HepG2 (cell line): ENCODE data around the gene HDAC4. TPM values are rescaled to one million over a fixed set of nuclear protein-coding genes. Genes with fewer than 3 reads are reported as not detected.
A peak's percentile ranks its signal among the peaks of the same experiment; 100 is the strongest.

ENCODE experiments used
- ATAC-seq: fragments of 200-7000 bp; cut with Tn5 transposase; 3 replicates; pipeline ENCODE4 v1.9.1; 2020; ENCODE audit warnings: mild to moderate bottlenecking, moderate library complexity
- BruUV-seq: library from RNA; stranded (reverse); fragments of 400-500 nt; replicated peaks from 2 replicates; lab custom pipeline; 2021; lab: Mats Ljungman, UMichigan
- CTCF ChIA-PET: fragments of 300-600 bp; formaldehyde crosslinking; extraction: SDS; loops from one replicate; lab custom pipeline; 2021; ENCODE audit warnings: low total read pairs, inconsistent platforms, low intra/inter-chr PET ratio; lab: Yijun Ruan, JAX
- POLR2A ChIA-PET: fragments of 350-600 bp; sonication (Branson Sonifier 250); formaldehyde crosslinking; loops from one replicate; lab custom pipeline; 2020; ENCODE audit warnings: antibody characterized with exemption, inconsistent platforms; lab: Yijun Ruan, JAX
- DNase-seq: peaks from one replicate; pipeline ENCODE4 v3.0.0-alpha.2; 2015; ENCODE audit warnings: low spot score
- FAIRE-seq: peaks from 3 replicates; lab custom pipeline; 2011; peaks lifted over from hg19 to GRCh38; lab: Jason Lieb, UNC
- H2AFZ ChIP-seq: one replicate; pipeline ENCODE4 v1.6.1; 2011; ENCODE audit warnings: low read length, inconsistent platforms
- H3K27ac ChIP-seq: fragments of 300-600 bp; 3 replicates; pipeline ENCODE4 v1.8.0; 2011; ENCODE audit warnings: mixed run types, mild to moderate bottlenecking, mixed read lengths, low read length, inconsistent platforms; ENCODE audit not compliant: insufficient read depth; ENCODE audit errors: extremely low read length
- H3K27me3 ChIP-seq, 2 experiments: fragments of 200-600 bp in 1 of 2; 2 replicates in 1 of 2; 3 replicates in 1 of 2; pipeline versions ENCODE4 v1.6.0 to v1.8.0; 2011; ENCODE audit warnings: low read length in 2 of 2, mild to moderate bottlenecking in 2 of 2, moderate library complexity in 2 of 2, inconsistent platforms in 1 of 2; ENCODE audit not compliant: insufficient read depth in 2 of 2, control insufficient read depth in 1 of 2
- H3K36me3 ChIP-seq, 2 experiments: fragments of 200-600 bp in 1 of 2; replicated peaks in 1 of 2; 2 replicates in 1 of 2; 3 replicates in 1 of 2; pipeline versions ENCODE4 v1.5.1 to v1.8.0; 2011; ENCODE audit warnings: low read length in 2 of 2, inconsistent platforms in 1 of 2; ENCODE audit not compliant: insufficient read depth in 2 of 2, control insufficient read depth in 1 of 2
- H3K4me1 ChIP-seq: 2 replicates; pipeline ENCODE4 v1.5.1; 2012; ENCODE audit warnings: low read length, inconsistent platforms; ENCODE audit not compliant: insufficient read depth
- H3K4me2 ChIP-seq: 2 replicates; pipeline ENCODE4 v1.6.0; 2011; ENCODE audit warnings: low read depth, low read length, inconsistent platforms
- H3K4me3 ChIP-seq, 3 experiments: fragments of 200-600 bp in 1 of 3; sonication (generic), shearing (Covaris generic) in 1 of 3; replicated peaks in 1 of 3; 2 replicates each; pipeline ENCODE4 v1.5.1; 2011 to 2016; ENCODE audit warnings: low read length in 3 of 3, inconsistent platforms in 2 of 3, low read depth in 2 of 3, mild to moderate bottlenecking in 2 of 3, control low read depth in 1 of 3, mixed read lengths in 1 of 3; ENCODE audit not compliant: insufficient read depth in 1 of 3
- H3K79me2 ChIP-seq: one replicate; pipeline ENCODE4 v1.6.1; 2011; ENCODE audit warnings: low read length, inconsistent platforms; ENCODE audit not compliant: insufficient read depth
- H3K9ac ChIP-seq: 2 replicates; pipeline ENCODE4 v1.6.0; 2011; ENCODE audit warnings: mild to moderate bottlenecking, low read depth, low read length, inconsistent platforms; ENCODE audit not compliant: insufficient read depth
- H3K9me3 ChIP-seq: 2 replicates; pipeline ENCODE4 v1.5.1; 2012; ENCODE audit warnings: mild to moderate bottlenecking, low read length
- H4K20me1 ChIP-seq: 2 replicates; pipeline ENCODE4 v1.6.0; 2011; ENCODE audit warnings: inconsistent platforms, mild to moderate bottlenecking, low read length, moderate library complexity; ENCODE audit not compliant: insufficient read depth
- DMAP1 ChIP-seq: IDR thresholded peaks from 2 replicates; pipeline ENCODE4 v1.6.1; 2016
- KAT2B ChIP-seq: fragments of 150-350 bp; IDR thresholded peaks from 2 replicates; pipeline ENCODE4 v1.6.1; 2014; ENCODE audit warnings: low read depth, low read length, borderline replicate concordance
- SP5 ChIP-seq: IDR thresholded peaks from 2 replicates; pipeline ENCODE4 v1.6.1; 2016; ENCODE audit warnings: low read depth, borderline replicate concordance
- WGBS: methylation state at CpG from one replicate; pipeline ENCODE4 v1.1.6; 2017; ENCODE audit warnings: low lambda C conversion rate; 5-methylcytosine and 5-hydroxymethylcytosine counted together
- in situ Hi-C: cut with HindIII; loops from 2 replicates; pipeline ENCODE4 v1.10.0; 2017; ENCODE audit warnings: low pct_unique_long_range_greater_than_20kb; ENCODE audit not compliant: extremely low pct_ligation_motif_present
- intact Hi-C: fragments of 100-400 bp; cut with micrococcal nuclease; formaldehyde crosslinking; loops from one replicate; pipeline ENCODE4 v1.10.0; 2022; ENCODE audit not compliant: unreplicated experiment
- polyA plus RNA-seq, 8 experiments: library from polyadenylated mRNA; depleted of rRNA in 3 of 8; stranded (reverse) in 7 of 8; unstranded in 1 of 8; fragments of >200 nt; fragmentation: Illumina TruSeq in 4 of 8; extraction: Trizol in 4 of 8; gene quantifications; 2 replicates each; pipeline versions ENCODE4 v1.2.1 to v1.2.3, GENCODE V29; 2011 to 2016; ENCODE audit warnings: low read depth in 4 of 8, missing spikeins in 1 of 8, mixed read lengths in 1 of 8; ENCODE audit not compliant: insufficient read depth in 1 of 8
- total RNA-seq, 5 experiments: library from RNA; depleted of rRNA; stranded (reverse); fragments of >200 nt; fragmentation: Illumina TruSeq; extraction: Trizol; gene quantifications; 2 replicates each; pipeline ENCODE4 v1.2.3, GENCODE V29; 2016; ENCODE audit warnings: low read depth in 1 of 5
- TF ChIP-seq, protein P1 (sequence below): IDR thresholded peaks from 2 replicates; pipeline ENCODE4 v1.6.1; 2016; ENCODE audit warnings: low read depth, borderline replicate concordance
- TF ChIP-seq, protein P2 (sequence below): sonication (generic); formaldehyde crosslinking; IDR thresholded peaks from 2 replicates; pipeline ENCODE4 v1.4.0; 2020; ENCODE audit warnings: missing genetic modification reagents
- TF ChIP-seq, protein P3 (sequence below): sonication (generic); formaldehyde crosslinking; IDR thresholded peaks from 2 replicates; pipeline ENCODE4 v1.4.0; 2020; ENCODE audit warnings: mild to moderate bottlenecking, missing genetic modification reagents
- TF ChIP-seq, protein P4 (sequence below): sonication (generic); formaldehyde crosslinking; IDR thresholded peaks from 2 replicates; pipeline ENCODE4 v1.4.0; 2020; ENCODE audit warnings: missing genetic modification reagents
- TF ChIP-seq, protein P5 (sequence below): sonication (generic); formaldehyde crosslinking; IDR thresholded peaks from 2 replicates; pipeline ENCODE4 v1.5.1; 2020; ENCODE audit warnings: mild to moderate bottlenecking, missing genetic modification reagents, moderate library complexity

Gene HDAC4
- total and polyA plus RNA-seq, 2 of the 13 experiments (the other 11 are each of a cell fraction or from before 2014, with no cell fraction given), result 10.1 to 11.5 TPM

DNA sequence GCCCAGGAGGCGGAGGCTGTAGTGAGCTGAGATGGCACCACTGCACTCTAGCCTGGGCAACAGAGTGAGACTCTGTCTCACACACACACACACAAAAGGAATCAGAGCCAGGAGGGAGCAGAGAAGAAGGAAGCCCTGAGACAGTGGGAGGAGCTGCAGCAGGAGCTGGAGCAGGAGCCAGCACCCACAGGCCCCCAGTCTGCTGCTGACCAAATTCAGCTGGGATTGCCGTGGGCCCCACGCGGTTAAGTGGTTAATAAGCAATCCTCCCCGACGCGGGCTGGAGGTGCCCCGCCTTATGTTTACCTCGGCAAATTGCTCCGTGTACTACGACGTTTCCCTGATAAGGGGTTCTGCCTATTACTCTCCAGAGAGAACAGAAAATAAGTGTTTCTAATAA lies 287.6 kb downstream of the HDAC4 start:
- Histone ChIP-seq H3K4me3 (no peak overlapping the region), H3K36me3 (peaks cover 9 to 20% of the 10 kb centered on the region in 2 experiments; a peak in 4 of 5 replicates), H3K79me2 (no peaks in the 10 kb centered on the region), H2AFZ (no peak overlapping the region), H3K4me1 (peaks cover 12% of the 10 kb centered on the region), H4K20me1 (no peaks in the 10 kb centered on the region), H3K27ac (no peak overlapping the region), H3K27me3 (no peaks in the 10 kb centered on the region), H3K9ac (no peak overlapping the region), H3K9me3 (no peaks in the 10 kb centered on the region), H3K4me2 (no peak overlapping the region)
- TF ChIP-seq DMAP1 (CRISPR knock-in tag), result no peak
- TF ChIP-seq, protein P1, sequence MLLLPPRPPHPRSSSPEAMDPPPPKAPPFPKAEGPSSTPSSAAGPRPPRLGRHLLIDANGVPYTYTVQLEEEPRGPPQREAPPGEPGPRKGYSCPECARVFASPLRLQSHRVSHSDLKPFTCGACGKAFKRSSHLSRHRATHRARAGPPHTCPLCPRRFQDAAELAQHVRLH (CRISPR knock-in tag), result no peak
- TF ChIP-seq, protein P2, sequence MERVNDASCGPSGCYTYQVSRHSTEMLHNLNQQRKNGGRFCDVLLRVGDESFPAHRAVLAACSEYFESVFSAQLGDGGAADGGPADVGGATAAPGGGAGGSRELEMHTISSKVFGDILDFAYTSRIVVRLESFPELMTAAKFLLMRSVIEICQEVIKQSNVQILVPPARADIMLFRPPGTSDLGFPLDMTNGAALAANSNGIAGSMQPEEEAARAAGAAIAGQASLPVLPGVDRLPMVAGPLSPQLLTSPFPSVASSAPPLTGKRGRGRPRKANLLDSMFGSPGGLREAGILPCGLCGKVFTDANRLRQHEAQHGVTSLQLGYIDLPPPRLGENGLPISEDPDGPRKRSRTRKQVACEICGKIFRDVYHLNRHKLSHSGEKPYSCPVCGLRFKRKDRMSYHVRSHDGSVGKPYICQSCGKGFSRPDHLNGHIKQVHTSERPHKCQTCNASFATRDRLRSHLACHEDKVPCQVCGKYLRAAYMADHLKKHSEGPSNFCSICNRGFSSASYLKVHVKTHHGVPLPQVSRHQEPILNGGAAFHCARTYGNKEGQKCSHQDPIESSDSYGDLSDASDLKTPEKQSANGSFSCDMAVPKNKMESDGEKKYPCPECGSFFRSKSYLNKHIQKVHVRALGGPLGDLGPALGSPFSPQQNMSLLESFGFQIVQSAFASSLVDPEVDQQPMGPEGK (CRISPR knock-in tag), result peak; percentile 24; the same call in 1 of the 2 replicates
- TF ChIP-seq, protein P3, sequence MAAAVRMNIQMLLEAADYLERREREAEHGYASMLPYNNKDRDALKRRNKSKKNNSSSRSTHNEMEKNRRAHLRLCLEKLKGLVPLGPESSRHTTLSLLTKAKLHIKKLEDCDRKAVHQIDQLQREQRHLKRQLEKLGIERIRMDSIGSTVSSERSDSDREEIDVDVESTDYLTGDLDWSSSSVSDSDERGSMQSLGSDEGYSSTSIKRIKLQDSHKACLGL (CRISPR knock-in tag), result no peak
- TF ChIP-seq, protein P4, sequence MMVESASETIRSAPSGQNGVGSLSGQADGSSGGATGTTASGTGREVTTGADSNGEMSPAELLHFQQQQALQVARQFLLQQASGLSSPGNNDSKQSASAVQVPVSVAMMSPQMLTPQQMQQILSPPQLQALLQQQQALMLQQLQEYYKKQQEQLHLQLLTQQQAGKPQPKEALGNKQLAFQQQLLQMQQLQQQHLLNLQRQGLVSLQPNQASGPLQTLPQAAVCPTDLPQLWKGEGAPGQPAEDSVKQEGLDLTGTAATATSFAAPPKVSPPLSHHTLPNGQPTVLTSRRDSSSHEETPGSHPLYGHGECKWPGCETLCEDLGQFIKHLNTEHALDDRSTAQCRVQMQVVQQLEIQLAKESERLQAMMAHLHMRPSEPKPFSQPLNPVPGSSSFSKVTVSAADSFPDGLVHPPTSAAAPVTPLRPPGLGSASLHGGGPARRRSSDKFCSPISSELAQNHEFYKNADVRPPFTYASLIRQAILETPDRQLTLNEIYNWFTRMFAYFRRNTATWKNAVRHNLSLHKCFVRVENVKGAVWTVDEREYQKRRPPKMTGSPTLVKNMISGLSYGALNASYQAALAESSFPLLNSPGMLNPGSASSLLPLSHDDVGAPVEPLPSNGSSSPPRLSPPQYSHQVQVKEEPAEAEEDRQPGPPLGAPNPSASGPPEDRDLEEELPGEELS, result peak; percentile 37; the same call in 1 of the 2 replicates
- TF ChIP-seq, protein P5, sequence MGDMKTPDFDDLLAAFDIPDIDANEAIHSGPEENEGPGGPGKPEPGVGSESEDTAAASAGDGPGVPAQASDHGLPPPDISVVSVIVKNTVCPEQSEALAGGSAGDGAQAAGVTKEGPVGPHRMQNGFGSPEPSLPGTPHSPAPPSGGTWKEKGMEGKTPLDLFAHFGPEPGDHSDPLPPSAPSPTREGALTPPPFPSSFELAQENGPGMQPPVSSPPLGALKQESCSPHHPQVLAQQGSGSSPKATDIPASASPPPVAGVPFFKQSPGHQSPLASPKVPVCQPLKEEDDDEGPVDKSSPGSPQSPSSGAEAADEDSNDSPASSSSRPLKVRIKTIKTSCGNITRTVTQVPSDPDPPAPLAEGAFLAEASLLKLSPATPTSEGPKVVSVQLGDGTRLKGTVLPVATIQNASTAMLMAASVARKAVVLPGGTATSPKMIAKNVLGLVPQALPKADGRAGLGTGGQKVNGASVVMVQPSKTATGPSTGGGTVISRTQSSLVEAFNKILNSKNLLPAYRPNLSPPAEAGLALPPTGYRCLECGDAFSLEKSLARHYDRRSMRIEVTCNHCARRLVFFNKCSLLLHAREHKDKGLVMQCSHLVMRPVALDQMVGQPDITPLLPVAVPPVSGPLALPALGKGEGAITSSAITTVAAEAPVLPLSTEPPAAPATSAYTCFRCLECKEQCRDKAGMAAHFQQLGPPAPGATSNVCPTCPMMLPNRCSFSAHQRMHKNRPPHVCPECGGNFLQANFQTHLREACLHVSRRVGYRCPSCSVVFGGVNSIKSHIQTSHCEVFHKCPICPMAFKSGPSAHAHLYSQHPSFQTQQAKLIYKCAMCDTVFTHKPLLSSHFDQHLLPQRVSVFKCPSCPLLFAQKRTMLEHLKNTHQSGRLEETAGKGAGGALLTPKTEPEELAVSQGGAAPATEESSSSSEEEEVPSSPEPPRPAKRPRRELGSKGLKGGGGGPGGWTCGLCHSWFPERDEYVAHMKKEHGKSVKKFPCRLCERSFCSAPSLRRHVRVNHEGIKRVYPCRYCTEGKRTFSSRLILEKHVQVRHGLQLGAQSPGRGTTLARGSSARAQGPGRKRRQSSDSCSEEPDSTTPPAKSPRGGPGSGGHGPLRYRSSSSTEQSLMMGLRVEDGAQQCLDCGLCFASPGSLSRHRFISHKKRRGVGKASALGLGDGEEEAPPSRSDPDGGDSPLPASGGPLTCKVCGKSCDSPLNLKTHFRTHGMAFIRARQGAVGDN (CRISPR knock-in tag), result peak; percentile 29; the same call in 1 of the 2 replicates
- TF ChIP-seq SP5 (CRISPR knock-in tag), result peak; percentile 52; the same call in 1 of the 2 replicates
- no peak for TF ChIP-seq KAT2B
- ATAC-seq (peak; percentile 13; the same call in 2 of the 3 replicates), FAIRE-seq (no peak), DNase-seq (peak; percentile 17)
- no TSS peak for BruUV-seq
- POLR2A ChIA-PET, result no interaction called here
- 31% methylated on average over 12 of the region's 12 CpGs for WGBS
- CTCF ChIA-PET, result no interaction called here
- intact Hi-C loops, result no loop called here
- in situ Hi-C loops, result no loop called here
